Measurements from ENCODE around the gene NADK2. TPM values are rescaled to one million over a fixed set of nuclear protein-coding genes. Genes with fewer than 3 reads are reported as not detected.
A peak's percentile ranks its signal among the peaks of the same experiment; 100 is the strongest.

NADK2 gene
- total RNA-seq, 1 donor from 2014 or later = 21.1 TPM

DNA sequence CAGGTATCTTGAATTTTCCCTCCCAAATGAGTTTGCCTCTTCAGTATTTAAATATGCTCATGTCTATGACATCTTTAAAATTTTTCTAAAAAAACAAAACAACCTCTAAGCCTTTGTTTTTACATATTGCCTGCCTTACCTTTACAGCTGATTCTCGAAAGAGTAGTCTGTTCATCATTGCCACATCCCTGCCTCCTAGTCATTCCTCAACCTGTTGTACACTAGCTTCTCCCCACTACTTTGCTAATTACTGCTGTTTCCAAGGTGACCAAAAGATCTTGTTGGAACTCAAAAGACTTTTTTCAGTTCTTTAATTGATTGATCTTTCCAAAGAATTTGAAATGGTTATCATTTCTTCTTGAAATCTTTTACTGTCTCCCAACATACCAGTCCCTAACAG, 1.9 kb upstream of the NADK2 start:
- Histone ChIP-seq H3K4me1 (peaks cover 23% of the 10 kb centered on the region), H3K9me3 (no peaks in the 10 kb centered on the region), H3K4me3 (no peak overlapping the region), H3K27me3 (no peaks in the 10 kb centered on the region), H3K27ac (no peak overlapping the region), H3K36me3 (no peaks in the 10 kb centered on the region)
- TF ChIP-seq, protein P1, sequence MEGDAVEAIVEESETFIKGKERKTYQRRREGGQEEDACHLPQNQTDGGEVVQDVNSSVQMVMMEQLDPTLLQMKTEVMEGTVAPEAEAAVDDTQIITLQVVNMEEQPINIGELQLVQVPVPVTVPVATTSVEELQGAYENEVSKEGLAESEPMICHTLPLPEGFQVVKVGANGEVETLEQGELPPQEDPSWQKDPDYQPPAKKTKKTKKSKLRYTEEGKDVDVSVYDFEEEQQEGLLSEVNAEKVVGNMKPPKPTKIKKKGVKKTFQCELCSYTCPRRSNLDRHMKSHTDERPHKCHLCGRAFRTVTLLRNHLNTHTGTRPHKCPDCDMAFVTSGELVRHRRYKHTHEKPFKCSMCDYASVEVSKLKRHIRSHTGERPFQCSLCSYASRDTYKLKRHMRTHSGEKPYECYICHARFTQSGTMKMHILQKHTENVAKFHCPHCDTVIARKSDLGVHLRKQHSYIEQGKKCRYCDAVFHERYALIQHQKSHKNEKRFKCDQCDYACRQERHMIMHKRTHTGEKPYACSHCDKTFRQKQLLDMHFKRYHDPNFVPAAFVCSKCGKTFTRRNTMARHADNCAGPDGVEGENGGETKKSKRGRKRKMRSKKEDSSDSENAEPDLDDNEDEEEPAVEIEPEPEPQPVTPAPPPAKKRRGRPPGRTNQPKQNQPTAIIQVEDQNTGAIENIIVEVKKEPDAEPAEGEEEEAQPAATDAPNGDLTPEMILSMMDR (IDR thresholded peaks at IDR 0.05) = no peak
- no peak for ATAC-seq
- no peak for DNase-seq
- intact Hi-C loops (cut with DNase I) = no loop called here

DNA sequence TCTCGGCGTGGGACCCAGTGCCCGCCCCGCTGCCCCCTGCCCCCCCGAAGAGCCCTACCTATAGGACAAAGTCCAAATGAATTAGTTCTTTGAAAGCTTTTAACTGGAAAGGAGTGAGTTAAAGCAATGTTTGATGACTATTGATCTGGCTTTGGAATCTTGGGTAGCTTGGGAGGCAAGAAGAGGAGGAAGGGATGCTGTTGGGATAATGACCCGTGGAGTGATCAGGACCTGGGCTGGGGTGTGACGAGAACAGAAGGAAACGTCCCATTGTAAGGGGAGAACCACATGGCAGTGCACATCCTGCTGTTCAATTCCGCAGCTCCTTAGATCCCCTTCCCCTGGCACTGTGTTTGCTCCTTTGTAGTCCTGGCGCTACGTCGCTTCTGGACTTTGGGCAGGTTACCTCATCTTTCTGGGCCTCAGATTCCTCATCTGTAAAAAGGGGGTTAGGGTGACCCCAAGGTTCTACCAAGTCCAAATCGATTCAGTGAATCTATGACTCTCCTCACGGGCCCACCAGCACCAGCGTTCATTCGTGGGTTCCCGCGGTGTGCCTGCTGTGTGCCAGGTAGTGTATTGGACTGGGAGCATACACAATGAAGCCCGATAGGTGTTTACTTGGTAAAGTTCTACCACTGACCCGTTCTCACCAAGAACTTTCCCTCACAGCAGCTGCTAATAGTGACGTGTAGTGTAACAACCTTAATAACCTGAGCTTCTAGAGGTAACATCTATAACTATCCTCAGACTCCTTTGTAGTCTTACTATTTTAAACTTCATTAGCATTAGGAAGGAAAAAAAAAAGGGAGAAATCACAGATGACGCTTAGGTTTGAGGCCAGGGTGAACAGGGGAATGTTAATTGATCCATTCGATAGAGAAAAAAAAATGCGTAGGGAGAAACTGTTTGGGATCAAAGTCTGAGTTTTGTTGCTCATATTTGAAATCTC, 1.1 kb upstream of the NADK2 start:
- Histone ChIP-seq H3K27ac (peak overlapping the region; percentile 95), H3K4me3 (peak overlapping the region; percentile 83), H3K36me3 (no peaks in the 10 kb centered on the region), H3K9me3 (no peaks in the 10 kb centered on the region), H3K27me3 (no peaks in the 10 kb centered on the region), H3K4me1 (peaks cover 32% of the 10 kb centered on the region)
- TF ChIP-seq, protein P1 (IDR thresholded peaks at IDR 0.05) = no peak
- intact Hi-C loops (cut with DNase I) = no loop called here
- DNase-seq (no peak), ATAC-seq (no peak)

DNA sequence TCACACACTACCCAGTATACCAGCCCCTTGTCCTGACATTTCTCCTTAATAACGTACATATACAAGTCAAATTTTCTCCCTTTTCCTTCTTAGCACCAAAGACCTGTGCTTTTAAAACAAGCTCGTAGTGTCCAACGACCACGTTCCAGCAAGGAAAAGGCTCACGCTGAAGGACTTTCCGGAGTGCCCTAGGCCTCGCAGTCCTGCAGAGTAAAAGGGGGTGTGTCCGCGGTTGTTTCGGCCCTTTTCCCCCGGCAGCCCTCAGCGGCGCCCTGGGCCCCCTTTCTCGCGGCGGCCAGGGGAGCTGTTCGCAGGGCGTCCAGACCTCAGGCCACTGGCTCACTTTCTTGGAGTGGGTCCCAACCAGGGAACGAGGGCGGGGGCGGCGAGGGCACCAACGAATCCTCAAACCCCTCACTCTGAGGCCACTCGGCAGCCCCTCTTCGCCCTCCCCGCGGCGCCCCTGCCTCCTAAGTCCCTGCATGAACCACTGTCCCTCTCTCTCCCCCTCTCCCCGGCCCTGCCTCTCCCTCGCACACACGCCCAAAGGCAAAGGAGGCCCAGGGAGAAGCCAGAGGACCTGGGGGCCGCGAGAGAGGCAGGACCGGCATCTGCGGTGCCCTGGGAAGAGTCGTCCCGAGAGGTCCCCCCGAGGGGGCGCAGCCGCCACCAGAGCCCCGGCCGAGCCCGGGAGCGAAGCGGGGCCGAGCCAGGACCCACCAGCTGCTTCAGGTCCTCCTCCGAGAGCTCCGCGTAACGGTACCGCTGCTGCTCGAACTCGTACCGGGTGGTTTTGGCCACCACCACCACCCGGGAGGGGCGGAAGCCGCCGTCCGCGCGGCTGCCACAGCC, 720 bp downstream of the NADK2 start:
- TF ChIP-seq, protein P1 (IDR thresholded peaks at IDR 0.05) = no peak
- peak overlapping the region; percentile 95 for H3K27ac ChIP-seq
- H3K4me1 ChIP-seq = peaks cover 34% of the 10 kb centered on the region
- intact Hi-C loops (cut with DNase I) = no loop called here
- H3K27me3 ChIP-seq = no peaks in the 10 kb centered on the region
- no peaks in the 10 kb centered on the region for H3K36me3 ChIP-seq
- ATAC-seq (peak; percentile 55), DNase-seq (peak; percentile 80)
- peak overlapping the region; percentile 83 for H3K4me3 ChIP-seq
- no peaks in the 10 kb centered on the region for H3K9me3 ChIP-seq

DNA sequence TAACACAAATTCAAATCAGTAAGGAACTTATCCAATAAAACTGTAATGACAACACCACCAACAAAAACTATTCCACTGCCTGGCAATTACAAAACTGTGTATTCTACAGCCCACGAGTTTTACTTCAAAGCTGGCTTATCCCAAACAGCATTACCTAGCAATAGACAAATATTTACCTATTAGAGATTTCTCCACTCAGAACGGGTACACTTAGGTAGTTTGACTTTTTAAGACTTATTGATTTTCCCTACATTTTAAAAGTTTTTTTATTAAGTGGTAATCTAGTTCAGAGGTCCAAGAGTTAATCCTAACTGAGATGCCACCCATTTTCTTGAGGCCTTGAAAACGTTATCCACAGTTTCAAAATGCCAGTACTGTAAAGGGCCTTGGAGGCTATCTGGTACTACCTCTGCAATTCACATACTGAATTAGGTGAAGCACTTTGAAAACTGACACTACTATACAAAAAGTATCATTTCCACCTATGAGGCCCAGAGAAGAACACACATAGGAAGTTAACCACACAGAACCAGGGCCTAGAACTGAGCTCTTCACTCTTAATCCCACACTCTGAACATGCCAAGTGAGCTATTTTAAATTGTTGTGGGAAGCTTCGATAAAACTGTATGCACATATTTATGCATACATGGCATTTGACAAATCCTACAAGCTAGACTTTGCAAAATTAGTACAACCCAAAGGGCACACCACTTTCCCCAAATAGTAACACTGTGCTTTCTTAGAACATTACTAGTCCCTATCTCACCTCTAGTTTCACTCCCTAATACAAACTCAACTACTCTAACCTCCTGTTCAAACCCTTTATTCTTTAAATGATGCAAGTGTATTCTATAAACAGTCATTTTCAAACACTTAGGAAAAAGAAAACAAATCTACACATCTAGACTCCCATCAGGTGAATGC, 2.1 kb downstream of the NADK2 start:
- intact Hi-C loops (cut with DNase I) = no loop called here
- H3K4me1 ChIP-seq = peaks cover 34% of the 10 kb centered on the region
- peak overlapping the region; percentile 95 for H3K27ac ChIP-seq
- ATAC-seq (no peak), DNase-seq (no peak)
- H3K9me3 ChIP-seq = no peaks in the 10 kb centered on the region
- H3K27me3 ChIP-seq = no peaks in the 10 kb centered on the region
- H3K36me3 ChIP-seq = no peaks in the 10 kb centered on the region
- TF ChIP-seq, protein P1 (IDR thresholded peaks at IDR 0.05) = no peak
- H3K4me3 ChIP-seq = peak overlapping the region; percentile 83
